Thoracic aorta (tissue), 2 donors: ENCODE data around the gene TAF7. TPM values are rescaled to one million over a fixed set of nuclear protein-coding genes. Genes with fewer than 3 reads are reported as not detected.
"Not testable (repeated sequence)": the region's sequence is repeated elsewhere in the genome, so short reads cannot be mapped to it uniquely, and the experiment has no call there.

Experiments
- ATAC-seq: fragments of 150-250 bp; one replicate; pipeline ENCODE4 v1.8.0; 2017; ENCODE audit warnings: low read depth; ENCODE audit not compliant: insufficient number of reproducible peaks, low FRiP score
- DNase-seq: peaks from one replicate; pipeline ENCODE4 v3.0.0-alpha.2; 2020; ENCODE audit warnings: low spot score
- H3K27ac ChIP-seq, 2 donors: fragments of 200-600 bp; sonication (generic); 1 replicate in 1 of 2; 2 replicates in 1 of 2; pipeline ENCODE4 v1.5.1; 2016; ENCODE audit warnings: mild to moderate bottlenecking in 2 of 2, moderate library complexity in 2 of 2
- H3K27me3 ChIP-seq: fragments of 200-600 bp; sonication (generic); replicated peaks from 2 replicates; pipeline ENCODE4 v1.6.0; 2016; ENCODE audit warnings: mild to moderate bottlenecking; ENCODE audit not compliant: insufficient read depth
- H3K36me3 ChIP-seq: fragments of 200-600 bp; sonication (generic); one replicate; pipeline ENCODE4 v1.5.1; 2016
- H3K4me1 ChIP-seq, 2 donors: fragments of 200-600 bp; sonication (generic); 1 replicate in 1 of 2; 2 replicates in 1 of 2; pipeline versions ENCODE4 v1.5.1 to v1.6.0; 2016; ENCODE audit warnings: low read depth in 2 of 2, mild to moderate bottlenecking in 1 of 2; ENCODE audit not compliant: control insufficient read depth in 1 of 2
- H3K4me3 ChIP-seq: fragments of 200-600 bp; sonication (generic); 2 replicates; pipeline ENCODE4 v1.5.1; 2016; ENCODE audit warnings: mild to moderate bottlenecking
- H3K9me3 ChIP-seq: fragments of 200-600 bp; sonication (generic); 2 replicates; pipeline ENCODE4 v1.5.1; 2016
- total RNA-seq, 2 donors: library from RNA; depleted of rRNA; stranded (reverse); fragments of >200 nt; gene quantifications; one replicate each; pipeline versions ENCODE4 v1.1.0 to v1.2.3, GENCODE V29; 2016
- TF ChIP-seq, protein P1 (sequence below): fragments of 200-600 bp; sonication (generic); IDR thresholded peaks from one replicate; pipeline ENCODE4 v1.5.1; 2019; ENCODE audit warnings: antibody characterized with exemption

TAF7 gene
- total RNA-seq, 2 donors from 2014 or later, result 35.9 to 56.1 TPM

DNA sequence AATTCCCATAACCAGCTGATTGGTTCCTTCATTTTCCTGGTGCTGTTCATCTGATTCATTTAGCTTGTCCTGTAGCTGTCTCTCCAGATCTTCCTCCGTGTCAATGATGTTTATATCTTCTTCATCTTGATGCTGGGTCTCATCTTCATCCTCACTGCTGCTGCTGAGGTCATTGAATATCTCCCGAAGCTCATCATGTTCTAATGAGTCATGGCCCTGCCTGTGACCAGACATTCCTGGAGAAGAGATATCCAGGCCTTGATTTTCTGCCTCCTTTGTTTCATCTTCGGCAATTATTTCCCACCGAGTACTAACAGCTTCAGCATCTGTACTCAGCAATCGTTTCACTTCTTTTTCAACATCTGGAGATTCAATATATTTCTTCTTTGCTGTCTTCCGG lies 1.4 kb downstream of the TAF7 start:
- no peak overlapping the region for H3K27ac ChIP-seq
- H3K36me3 ChIP-seq, result peaks cover 31% of the 10 kb centered on the region
- DNase-seq (no peak), ATAC-seq (no peak)
- peak overlapping the region; percentile 76 for H3K4me3 ChIP-seq
- peaks cover 0 to 12% of the 10 kb centered on the region in 2 donors for H3K4me1 ChIP-seq
- peaks cover 60% of the 10 kb centered on the region for H3K9me3 ChIP-seq
- TF ChIP-seq, protein P1, sequence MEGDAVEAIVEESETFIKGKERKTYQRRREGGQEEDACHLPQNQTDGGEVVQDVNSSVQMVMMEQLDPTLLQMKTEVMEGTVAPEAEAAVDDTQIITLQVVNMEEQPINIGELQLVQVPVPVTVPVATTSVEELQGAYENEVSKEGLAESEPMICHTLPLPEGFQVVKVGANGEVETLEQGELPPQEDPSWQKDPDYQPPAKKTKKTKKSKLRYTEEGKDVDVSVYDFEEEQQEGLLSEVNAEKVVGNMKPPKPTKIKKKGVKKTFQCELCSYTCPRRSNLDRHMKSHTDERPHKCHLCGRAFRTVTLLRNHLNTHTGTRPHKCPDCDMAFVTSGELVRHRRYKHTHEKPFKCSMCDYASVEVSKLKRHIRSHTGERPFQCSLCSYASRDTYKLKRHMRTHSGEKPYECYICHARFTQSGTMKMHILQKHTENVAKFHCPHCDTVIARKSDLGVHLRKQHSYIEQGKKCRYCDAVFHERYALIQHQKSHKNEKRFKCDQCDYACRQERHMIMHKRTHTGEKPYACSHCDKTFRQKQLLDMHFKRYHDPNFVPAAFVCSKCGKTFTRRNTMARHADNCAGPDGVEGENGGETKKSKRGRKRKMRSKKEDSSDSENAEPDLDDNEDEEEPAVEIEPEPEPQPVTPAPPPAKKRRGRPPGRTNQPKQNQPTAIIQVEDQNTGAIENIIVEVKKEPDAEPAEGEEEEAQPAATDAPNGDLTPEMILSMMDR, result no peak
- no peaks in the 10 kb centered on the region for H3K27me3 ChIP-seq

DNA sequence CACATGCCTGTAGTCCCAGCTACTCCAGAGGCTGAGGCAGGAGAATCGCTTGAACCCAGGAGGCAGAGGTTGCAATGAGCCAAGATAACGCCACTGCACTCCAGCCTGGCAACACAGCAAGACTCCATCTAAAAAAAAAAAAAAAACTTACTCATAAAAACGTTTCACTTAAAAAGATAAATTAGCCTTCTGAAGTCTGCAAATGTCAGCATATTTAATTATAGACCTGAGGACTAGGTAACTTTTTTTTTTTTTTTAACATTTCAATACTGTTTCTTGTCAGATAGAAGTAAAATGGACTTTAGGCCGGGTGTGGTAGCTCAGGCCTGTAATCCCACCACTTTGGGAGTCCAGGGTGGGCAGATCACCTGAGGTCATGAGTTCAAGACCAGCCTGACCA lies 3.6 kb downstream of the TAF7 start:
- not testable (repeated sequence) for H3K4me3 ChIP-seq, H3K27ac ChIP-seq, DNase-seq, H3K27me3 ChIP-seq, ATAC-seq
- Histone ChIP-seq H3K4me1 (peaks cover 0 to 12% of the 10 kb centered on the region in 2 donors), H3K9me3 (peaks cover 82% of the 10 kb centered on the region), H3K36me3 (peaks cover 36% of the 10 kb centered on the region)

DNA sequence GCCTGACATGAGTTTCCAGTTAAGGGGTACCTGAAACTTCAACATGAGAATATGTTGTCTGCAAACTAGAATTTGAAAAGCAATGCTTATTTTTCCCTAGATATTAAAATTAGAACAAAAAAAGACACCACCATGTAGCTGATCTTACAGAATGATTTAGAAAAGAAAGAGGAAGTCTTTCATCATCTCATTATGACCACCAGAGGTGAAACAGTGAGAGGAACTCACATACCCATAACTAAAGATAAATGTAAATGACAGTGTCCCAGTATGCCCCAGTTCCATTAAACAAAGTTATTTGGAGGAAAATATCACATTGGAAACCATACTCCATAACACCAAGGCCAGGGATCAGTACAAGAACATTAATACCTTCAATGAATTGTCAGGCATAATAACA lies 6.9 kb downstream of the TAF7 start:
- H3K4me3 ChIP-seq, result no peak overlapping the region
- TF ChIP-seq, protein P1, result no peak
- ATAC-seq, result no peak
- no peak for DNase-seq
- H3K36me3 ChIP-seq, result peaks cover 27% of the 10 kb centered on the region
- H3K9me3 ChIP-seq, result peaks cover 93% of the 10 kb centered on the region
- H3K27ac ChIP-seq, result no peak overlapping the region
- H3K4me1 ChIP-seq, result no peaks in the 10 kb centered on the region
- no peaks in the 10 kb centered on the region for H3K27me3 ChIP-seq

DNA sequence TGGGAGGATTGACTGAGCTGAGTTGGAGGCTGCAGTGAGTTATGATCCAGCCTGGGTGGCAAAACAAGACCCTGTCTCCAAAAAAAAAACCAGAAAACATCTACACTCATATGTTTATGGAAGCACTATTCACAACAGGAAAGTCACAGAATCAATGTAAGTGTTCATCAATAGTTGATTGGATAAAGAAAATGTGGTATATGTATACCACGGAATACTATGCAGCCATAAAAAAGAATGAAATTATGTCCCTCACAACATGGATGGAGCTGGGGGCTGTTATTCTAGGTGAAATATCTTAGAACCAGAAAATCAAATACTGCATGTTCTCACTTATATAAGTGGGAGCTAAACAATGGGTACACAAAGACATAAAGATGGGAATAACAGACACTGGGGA lies 14.0 kb downstream of the TAF7 start:
- Histone ChIP-seq H3K4me3 (no peak overlapping the region), H3K27ac (no peak overlapping the region), H3K9me3 (peaks cover 89% of the 10 kb centered on the region), H3K27me3 (no peaks in the 10 kb centered on the region), H3K4me1 (no peaks in the 10 kb centered on the region), H3K36me3 (peaks cover 4% of the 10 kb centered on the region)
- TF ChIP-seq, protein P1, result no peak
- ATAC-seq (no peak), DNase-seq (no peak)

DNA sequence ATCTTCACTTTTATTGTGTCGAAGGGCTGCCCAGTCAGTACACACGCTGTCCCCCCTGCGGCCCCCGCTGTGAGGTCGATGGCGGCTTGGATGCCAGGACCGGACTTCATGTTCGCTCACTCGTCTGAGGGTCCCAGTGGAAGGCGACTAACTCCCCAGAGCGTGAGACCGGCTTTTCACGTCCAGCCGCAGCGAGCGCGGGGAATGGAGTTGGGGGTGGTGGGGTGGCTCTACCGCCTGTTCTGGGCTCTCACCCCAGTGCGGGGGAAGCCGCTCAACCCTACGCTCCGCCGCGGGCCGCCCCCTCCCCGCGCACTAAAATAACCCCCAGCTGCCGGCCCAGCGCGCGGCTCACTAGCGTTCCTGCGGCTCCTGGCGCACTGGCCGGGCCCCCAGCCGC lies 16.8 kb downstream of the TAF7 start, which contains the start of gene SLC25A2:
SLC25A2 (minus strand) TSS at position 294 of the 400 bp plus-strand sequence; CDS start at position 110, 184 bp downstream.
- Histone ChIP-seq H3K27ac (no peak within 1 kb of the TSS), H3K27me3 (no peaks in the 10 kb centered on the region), H3K4me3 (no peak within 1 kb of the TSS), H3K4me1 (no peaks in the 10 kb centered on the region), H3K36me3 (peaks cover 4% of the 10 kb centered on the region), H3K9me3 (peaks cover 92% of the 10 kb centered on the region)
- TF ChIP-seq, protein P1, result no peak
- ATAC-seq (no peak), DNase-seq (no peak)

DNA sequence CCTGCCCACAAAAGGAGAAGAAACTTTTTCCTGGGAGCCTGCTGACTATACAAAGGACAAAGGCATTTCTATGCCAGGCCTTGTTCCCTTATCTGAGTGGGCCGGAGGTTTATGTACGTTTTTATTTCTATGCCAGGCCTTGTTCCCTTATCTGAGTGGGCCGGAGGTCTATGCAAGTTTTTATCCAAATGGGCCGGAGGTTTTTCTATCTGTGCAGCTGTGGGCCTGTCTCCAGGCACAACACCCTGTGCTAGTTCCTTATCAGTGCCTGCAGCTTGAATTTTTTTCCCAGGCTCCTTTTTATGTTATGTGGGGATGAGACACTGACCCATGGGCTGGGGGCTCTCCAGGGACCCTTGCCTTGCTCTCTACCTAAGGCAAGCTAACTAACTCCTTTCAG lies 22.2 kb downstream of the TAF7 start:
- Histone ChIP-seq H3K4me1 (no peaks in the 10 kb centered on the region), H3K27ac (no peak overlapping the region), H3K9me3 (peaks cover 91% of the 10 kb centered on the region), H3K27me3 (no peaks in the 10 kb centered on the region), H3K4me3 (no peak overlapping the region), H3K36me3 (peaks cover 4% of the 10 kb centered on the region)
- DNase-seq (no peak), ATAC-seq (no peak)
- TF ChIP-seq, protein P1, result no peak
